GM12891 (cell line): ENCODE measurements around the gene HTT.

ENCODE experiments used
- POLR2A ChIP-seq: IDR thresholded peaks from 2 replicates; pipeline ENCODE4 v1.6.1; 2011; ENCODE audit warnings: low read depth, low read length, control low read depth
- POLR2AphosphoS5 ChIP-seq: IDR thresholded peaks from 2 replicates; pipeline ENCODE4 v1.6.1; 2011; ENCODE audit warnings: low read depth, low read length, control low read depth

GRCh38 chr4:3160438-3160837 lies 86.0 kb downstream of the HTT start:
- no peak for TF ChIP-seq POLR2A
- no peak for TF ChIP-seq POLR2AphosphoS5
